IMR-90 (cell line): Measurements from ENCODE around the gene EAF2. TPM values are rescaled to one million over a fixed set of nuclear protein-coding genes. Genes with fewer than 3 reads are reported as not detected.

Experiments
- ATAC-seq: fragments of 200-7000 bp; cut with Tn5 transposase; 2 replicates; pipeline ENCODE4 v1.9.1; 2020; ENCODE audit warnings: low read depth, mild to moderate bottlenecking, moderate library complexity
- BruUV-seq: library from RNA; stranded (reverse); fragments of 400-500 nt; replicated peaks from 2 replicates; lab custom pipeline; 2021; lab: Mats Ljungman, UMichigan
- CTCF ChIA-PET: fragments of 300-600 bp; formaldehyde crosslinking; extraction: SDS; loops from one replicate; lab custom pipeline; 2021; ENCODE audit warnings: antibody characterized with exemption; lab: Yijun Ruan, JAX
- POLR2A ChIA-PET: fragments of 300-600 bp; sonication (Branson Sonifier 250); formaldehyde crosslinking; loops from one replicate; lab custom pipeline; 2022; ENCODE audit warnings: antibody characterized with exemption; ENCODE audit not compliant: unreplicated experiment; lab: Charles Lee
- DNase-seq: peaks from one replicate; pipeline ENCODE4 v3.0.0; 2013
- H2AFZ ChIP-seq: replicated peaks from 2 replicates; pipeline ENCODE3; 2013; ENCODE audit warnings: low read length, mild to moderate bottlenecking; ENCODE audit not compliant: poor library complexity
- H2AK5ac ChIP-seq: 2 replicates; pipeline ENCODE4 v1.6.1; 2013; ENCODE audit warnings: low read depth, low read length, inconsistent platforms
- H2AK9ac ChIP-seq: replicated peaks from 2 replicates; pipeline ENCODE3; 2013; ENCODE audit warnings: mild to moderate bottlenecking, low read depth, low read length, moderate library complexity; ENCODE audit not compliant: poor library complexity
- H2BK120ac ChIP-seq: 2 replicates; pipeline ENCODE4 v1.6.1; 2013; ENCODE audit warnings: low read depth, low read length, inconsistent platforms
- H2BK15ac ChIP-seq: 3 replicates; pipeline ENCODE4 v1.6.1; 2013; ENCODE audit warnings: low read depth, low read length, inconsistent platforms
- H2BK20ac ChIP-seq: 2 replicates; pipeline ENCODE4 v1.6.1; 2013; ENCODE audit warnings: low read depth, mild to moderate bottlenecking, inconsistent platforms, low read length, moderate library complexity
- H2BK5ac ChIP-seq: 2 replicates; pipeline ENCODE4 v1.6.1; 2013; ENCODE audit warnings: mild to moderate bottlenecking, low read depth, low read length, inconsistent platforms; ENCODE audit not compliant: poor library complexity, severe bottlenecking
- H3K14ac ChIP-seq: replicated peaks from 2 replicates; pipeline ENCODE4 v1.6.1; 2013; ENCODE audit warnings: low read depth, low read length, inconsistent platforms
- H3K18ac ChIP-seq: 2 replicates; pipeline ENCODE4 v1.6.1; 2013; ENCODE audit warnings: low read depth, low read length, control low read depth
- H3K23ac ChIP-seq: 2 replicates; pipeline ENCODE4 v1.6.1; 2013; ENCODE audit warnings: low read depth, low read length, inconsistent platforms
- H3K27ac ChIP-seq: 2 replicates; pipeline ENCODE4 v1.5.1; 2013; ENCODE audit warnings: mild to moderate bottlenecking, control low read depth, low read length; ENCODE audit not compliant: insufficient read depth
- H3K27me3 ChIP-seq: 2 replicates; pipeline ENCODE4 v1.6.1; 2013; ENCODE audit warnings: low read length; ENCODE audit not compliant: control insufficient read depth, insufficient read depth
- H3K36me3 ChIP-seq: 2 replicates; pipeline ENCODE4 v1.6.1; 2013; ENCODE audit warnings: low read length, mixed read lengths; ENCODE audit not compliant: control insufficient read depth, insufficient read depth
- H3K4ac ChIP-seq: 2 replicates; pipeline ENCODE4 v1.6.1; 2013; ENCODE audit warnings: low read depth, low read length, inconsistent platforms
- H3K4me1 ChIP-seq: 2 replicates; pipeline ENCODE4 v1.6.1; 2013; ENCODE audit warnings: low read length, mixed read lengths; ENCODE audit not compliant: control insufficient read depth, insufficient read depth
- H3K4me2 ChIP-seq: 2 replicates; pipeline ENCODE4 v1.6.1; 2013; ENCODE audit warnings: low read depth, mild to moderate bottlenecking, control low read depth, low read length, moderate library complexity
- H3K4me3 ChIP-seq: 2 replicates; pipeline ENCODE4 v1.5.1; 2013; ENCODE audit warnings: low read depth, mild to moderate bottlenecking, control low read depth, low read length, moderate library complexity; ENCODE audit not compliant: insufficient read depth
- H3K56ac ChIP-seq: 2 replicates; pipeline ENCODE4 v1.6.1; 2013; ENCODE audit warnings: low read length, inconsistent platforms; ENCODE audit not compliant: insufficient read depth; ENCODE audit errors: extremely low read depth
- H3K79me1 ChIP-seq, 2 experiments: 2 replicates each; pipeline ENCODE4 v1.6.1; 2013; ENCODE audit warnings: low read length in 2 of 2, inconsistent platforms in 1 of 2, low read depth in 1 of 2
- H3K9ac ChIP-seq: 2 replicates; pipeline ENCODE4 v1.6.1; 2013; ENCODE audit warnings: low read depth, low read length, control low read depth
- H3K9me1 ChIP-seq: 2 replicates; pipeline ENCODE4 v1.6.1; 2013; ENCODE audit warnings: low read length, inconsistent platforms; ENCODE audit not compliant: insufficient read depth
- H3K9me3 ChIP-seq: 2 replicates; pipeline ENCODE4 v1.6.1; 2013; ENCODE audit warnings: low read length; ENCODE audit not compliant: control insufficient read depth, insufficient read depth
- H4K20me1 ChIP-seq: 2 replicates; pipeline ENCODE4 v1.6.1; 2013; ENCODE audit warnings: low read length, inconsistent platforms; ENCODE audit not compliant: insufficient read depth
- H4K5ac ChIP-seq: 2 replicates; pipeline ENCODE4 v1.6.1; 2013; ENCODE audit warnings: mild to moderate bottlenecking, low read depth, low read length, control low read depth
- H4K8ac ChIP-seq, 2 experiments: 2 replicates each; pipeline ENCODE4 v1.6.1; 2013; ENCODE audit warnings: low read depth in 2 of 2, low read length in 2 of 2, control low read depth in 1 of 2, inconsistent platforms in 1 of 2
- H4K91ac ChIP-seq: 2 replicates; pipeline ENCODE4 v1.6.1; 2013; ENCODE audit warnings: low read depth, low read length, inconsistent platforms; ENCODE audit not compliant: insufficient read depth
- BHLHE40 ChIP-seq: fragments of 150-350 bp; IDR thresholded peaks from 2 replicates; pipeline ENCODE4 v1.6.1; 2016; ENCODE audit warnings: mild to moderate bottlenecking, low read depth, low read length
- FOS ChIP-seq: fragments of 150-350 bp; IDR thresholded peaks from 2 replicates; pipeline ENCODE4 v1.6.1; 2016; ENCODE audit warnings: low read depth, low read length
- MAZ ChIP-seq: IDR thresholded peaks from 2 replicates; pipeline ENCODE4 v1.6.1; 2012; ENCODE audit warnings: low read depth, mild to moderate bottlenecking, low read length, improper control_type of control experiment, moderate library complexity, borderline replicate concordance
- MXI1 ChIP-seq: IDR thresholded peaks from 2 replicates; pipeline ENCODE4 v1.6.1; 2012; ENCODE audit warnings: low read depth, mild to moderate bottlenecking, low read length, moderate library complexity, borderline replicate concordance
- NFE2L2 ChIP-seq: fragments of 150-350 bp; IDR thresholded peaks from 2 replicates; pipeline ENCODE4 v1.6.1; 2016; ENCODE audit warnings: low read depth, mild to moderate bottlenecking, low read length
- POLR2A ChIP-seq: IDR thresholded peaks from 2 replicates; pipeline ENCODE4 v1.6.1; 2012; ENCODE audit warnings: mild to moderate bottlenecking, low read depth, low read length
- RAD21 ChIP-seq: IDR thresholded peaks from 2 replicates; pipeline ENCODE4 v1.6.1; 2012; ENCODE audit warnings: low read length, improper control_type of control experiment
- RCOR1 ChIP-seq: IDR thresholded peaks from 2 replicates; pipeline ENCODE4 v1.6.1; 2012; ENCODE audit warnings: mild to moderate bottlenecking, low read length, improper control_type of control experiment; ENCODE audit not compliant: insufficient replicate concordance
- RFX5 ChIP-seq: IDR thresholded peaks from 2 replicates; pipeline ENCODE4 v1.8.0; 2012; ENCODE audit warnings: low read depth, mild to moderate bottlenecking, low read length, moderate library complexity
- SMC3 ChIP-seq: fragments of 150-350 bp; IDR thresholded peaks from 2 replicates; pipeline ENCODE4 v1.6.1; 2016; ENCODE audit warnings: low read depth, mild to moderate bottlenecking, antibody characterized with exemption, low read length, moderate library complexity
- dilution Hi-C: fragments of 300-500 bp; cut with HindIII; formaldehyde crosslinking; loops from one replicate; pipeline ENCODE4 v1.14.3; 2018; ENCODE audit warnings: low sequenced_read_pairs; ENCODE audit not compliant: unreplicated experiment
- in situ Hi-C: fragments of 300-500 bp; cut with MboI; formaldehyde crosslinking; loops from 3 replicates; pipeline ENCODE4 v1.14.3; 2019; ENCODE audit warnings: low sequenced_read_pairs, inconsistent platforms, mixed read lengths
- intact Hi-C: fragments of 100-400 bp; cut with micrococcal nuclease; formaldehyde crosslinking; loops from 2 replicates; pipeline ENCODE4 v1.10.0; 2022
- polyA plus RNA-seq, 3 experiments: library from polyadenylated mRNA; depleted of rRNA; stranded (reverse); fragments of >200 nt; gene quantifications; 2 replicates each; pipeline ENCODE4 v1.2.3, GENCODE V29; 2012; ENCODE audit warnings: low replicate concordance in 1 of 3
- total RNA-seq: library from RNA; depleted of rRNA; stranded (reverse); fragments of >200 nt; gene quantifications from 2 replicates; pipeline ENCODE4 v1.2.3, GENCODE V29; 2012
- TF ChIP-seq, protein P1 (sequence below): conservative IDR thresholded peaks from 2 replicates; pipeline ENCODE4 v1.5.1; 2012; ENCODE audit warnings: mild to moderate bottlenecking, low read depth, low read length, improper control_type of control experiment
- TF ChIP-seq, protein P2 (sequence below): fragments of 150-350 bp; IDR thresholded peaks from 2 replicates; pipeline ENCODE4 v1.6.1; 2016; ENCODE audit warnings: low read depth, mild to moderate bottlenecking, low read length, moderate library complexity, borderline replicate concordance
- TF ChIP-seq, protein P3 (sequence below): fragments of 150-350 bp; IDR thresholded peaks from 2 replicates; pipeline ENCODE4 v1.6.1; 2017; ENCODE audit warnings: mild to moderate bottlenecking, antibody characterized with exemption, low read length, low read depth

Gene EAF2
- total and polyA plus RNA-seq, 2 of the 4 experiments (the other 2 are of a cell fraction) = 2.2 to 2.3 TPM

DNA sequence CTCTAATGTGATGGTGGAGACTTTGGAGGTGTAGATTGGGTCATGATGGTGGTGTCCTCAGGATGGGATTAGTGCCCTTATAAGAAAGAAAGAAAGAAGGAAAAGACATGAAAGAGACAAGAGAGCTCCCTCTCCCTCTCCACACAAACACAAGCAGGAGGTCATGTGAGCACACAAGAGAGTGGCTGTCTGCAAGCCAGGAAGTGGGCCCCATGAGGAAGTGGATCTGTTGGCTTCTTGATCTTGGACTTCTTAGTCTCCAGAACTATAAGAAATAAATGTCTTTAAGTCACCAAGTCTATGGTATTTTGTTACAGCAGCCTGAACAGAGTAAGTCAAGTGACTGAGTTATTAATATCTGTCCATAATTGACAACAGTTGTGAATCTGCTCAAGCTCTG, 17.3 kb upstream of the EAF2 start:
- TF ChIP-seq SMC3 (no peak), MAZ (no peak), FOS (no peak), POLR2A (no peak), RFX5 (no peak), RAD21 (no peak), RCOR1 (no peak), NFE2L2 (no peak), BHLHE40 (no peak), MXI1 (no peak)
- TF ChIP-seq, protein P1, sequence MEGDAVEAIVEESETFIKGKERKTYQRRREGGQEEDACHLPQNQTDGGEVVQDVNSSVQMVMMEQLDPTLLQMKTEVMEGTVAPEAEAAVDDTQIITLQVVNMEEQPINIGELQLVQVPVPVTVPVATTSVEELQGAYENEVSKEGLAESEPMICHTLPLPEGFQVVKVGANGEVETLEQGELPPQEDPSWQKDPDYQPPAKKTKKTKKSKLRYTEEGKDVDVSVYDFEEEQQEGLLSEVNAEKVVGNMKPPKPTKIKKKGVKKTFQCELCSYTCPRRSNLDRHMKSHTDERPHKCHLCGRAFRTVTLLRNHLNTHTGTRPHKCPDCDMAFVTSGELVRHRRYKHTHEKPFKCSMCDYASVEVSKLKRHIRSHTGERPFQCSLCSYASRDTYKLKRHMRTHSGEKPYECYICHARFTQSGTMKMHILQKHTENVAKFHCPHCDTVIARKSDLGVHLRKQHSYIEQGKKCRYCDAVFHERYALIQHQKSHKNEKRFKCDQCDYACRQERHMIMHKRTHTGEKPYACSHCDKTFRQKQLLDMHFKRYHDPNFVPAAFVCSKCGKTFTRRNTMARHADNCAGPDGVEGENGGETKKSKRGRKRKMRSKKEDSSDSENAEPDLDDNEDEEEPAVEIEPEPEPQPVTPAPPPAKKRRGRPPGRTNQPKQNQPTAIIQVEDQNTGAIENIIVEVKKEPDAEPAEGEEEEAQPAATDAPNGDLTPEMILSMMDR = no peak
- TF ChIP-seq, protein P2, sequence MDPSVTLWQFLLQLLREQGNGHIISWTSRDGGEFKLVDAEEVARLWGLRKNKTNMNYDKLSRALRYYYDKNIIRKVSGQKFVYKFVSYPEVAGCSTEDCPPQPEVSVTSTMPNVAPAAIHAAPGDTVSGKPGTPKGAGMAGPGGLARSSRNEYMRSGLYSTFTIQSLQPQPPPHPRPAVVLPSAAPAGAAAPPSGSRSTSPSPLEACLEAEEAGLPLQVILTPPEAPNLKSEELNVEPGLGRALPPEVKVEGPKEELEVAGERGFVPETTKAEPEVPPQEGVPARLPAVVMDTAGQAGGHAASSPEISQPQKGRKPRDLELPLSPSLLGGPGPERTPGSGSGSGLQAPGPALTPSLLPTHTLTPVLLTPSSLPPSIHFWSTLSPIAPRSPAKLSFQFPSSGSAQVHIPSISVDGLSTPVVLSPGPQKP = no peak
- TF ChIP-seq, protein P3, sequence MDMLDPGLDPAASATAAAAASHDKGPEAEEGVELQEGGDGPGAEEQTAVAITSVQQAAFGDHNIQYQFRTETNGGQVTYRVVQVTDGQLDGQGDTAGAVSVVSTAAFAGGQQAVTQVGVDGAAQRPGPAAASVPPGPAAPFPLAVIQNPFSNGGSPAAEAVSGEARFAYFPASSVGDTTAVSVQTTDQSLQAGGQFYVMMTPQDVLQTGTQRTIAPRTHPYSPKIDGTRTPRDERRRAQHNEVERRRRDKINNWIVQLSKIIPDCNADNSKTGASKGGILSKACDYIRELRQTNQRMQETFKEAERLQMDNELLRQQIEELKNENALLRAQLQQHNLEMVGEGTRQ = no peak
- H3K27me3 ChIP-seq = no peaks in the 10 kb centered on the region
- no peak overlapping the region for H2BK120ac ChIP-seq
- H3K36me3 ChIP-seq = peaks cover 6% of the 10 kb centered on the region; the same call in 1 of the 2 replicates
- H3K4me1 ChIP-seq = no peaks in the 10 kb centered on the region; the same call in 1 of the 2 replicates
- H3K4me3 ChIP-seq = no peak overlapping the region
- H4K91ac ChIP-seq = no peak overlapping the region
- no peak overlapping the region for H3K18ac ChIP-seq
- H2BK5ac ChIP-seq = no peak overlapping the region
- ChIA-PET CTCF (no interaction called here), POLR2A (no interaction called here)
- H3K79me1 ChIP-seq = peaks cover 9 to 14% of the 10 kb centered on the region in 2 experiments; a peak in 3 of 4 replicates
- no peak overlapping the region for H2BK15ac ChIP-seq
- no peak overlapping the region for H3K4me2 ChIP-seq
- no peaks in the 10 kb centered on the region for H3K9me3 ChIP-seq
- no peak overlapping the region for H4K8ac ChIP-seq
- no peak overlapping the region for H2BK20ac ChIP-seq
- in situ Hi-C loops (no loop called here), intact Hi-C loops (no loop called here), dilution Hi-C loops (no loop called here)
- H3K14ac ChIP-seq = no peak overlapping the region
- no TSS peak for BruUV-seq
- no peaks in the 10 kb centered on the region for H3K9me1 ChIP-seq
- H4K5ac ChIP-seq = no peak overlapping the region
- H4K20me1 ChIP-seq = no peaks in the 10 kb centered on the region; the same call in 1 of the 2 replicates
- H2AK5ac ChIP-seq = no peak overlapping the region
- no peak overlapping the region for H3K23ac ChIP-seq
- no peak overlapping the region for H2AFZ ChIP-seq
- H3K56ac ChIP-seq = no peak overlapping the region
- H3K9ac ChIP-seq = no peak overlapping the region
- ATAC-seq = no peak
- no peak for DNase-seq
- H3K4ac ChIP-seq = no peak overlapping the region
- no peak overlapping the region for H3K27ac ChIP-seq
- H2AK9ac ChIP-seq = no peak overlapping the region
